Embryonic facial prominence (tissue), 1 donor: ENCODE data around the gene ZNF451.

Experiments used
- DNase-seq: peaks from one replicate; pipeline ENCODE4 v3.0.0-alpha.2; 2016; ENCODE audit errors: extremely low spot score

ZNF451 gene

GRCh38 chr6:57147955-57148858, 58.2 kb downstream of the ZNF451 start:
- DNase-seq, result no peak

- DNase-seq, result no peak
Observed at GRCh38 chr6:57158658-57159057, 68.7 kb downstream of the ZNF451 start.

GRCh38 chr6:57159127-57159526, 69.1 kb downstream of the ZNF451 start:
- DNase-seq, result no peak

GRCh38 chr6:57162028-57162427, 72.0 kb downstream of the ZNF451 start:
- no peak for DNase-seq

GRCh38 chr6:57162516-57162915, 72.5 kb downstream of the ZNF451 start:
- no peak for DNase-seq

GRCh38 chr6:57163956-57164355, 74.0 kb downstream of the ZNF451 start:
- DNase-seq, result no peak

- DNase-seq, result no peak
Observed at GRCh38 chr6:57165080-57165479, 75.1 kb downstream of the ZNF451 start.

- peak; percentile 36 for DNase-seq
Observed at GRCh38 chr6:57172136-57173055, 82.4 kb downstream of the ZNF451 start, which contains the start of gene BAG2. TSS of gene BAG2 (plus strand) at chr6:57172326. CDS start at chr6:57172698, 372 bp downstream.

GRCh38 chr6:57173056-57173885, 83.3 kb downstream of the ZNF451 start:
- DNase-seq, result peak; percentile 8

GRCh38 chr6:57173886-57174510, 84.0 kb downstream of the ZNF451 start:
- no peak for DNase-seq

- no peak for DNase-seq
Observed at GRCh38 chr6:57174511-57174907, 84.5 kb downstream of the ZNF451 start.

- no peak for DNase-seq
Observed at GRCh38 chr6:57177545-57178265, 87.7 kb downstream of the ZNF451 start.

GRCh38 chr6:57180596-57180995, 90.6 kb downstream of the ZNF451 start:
- DNase-seq, result no peak

- no peak for DNase-seq
Observed at GRCh38 chr6:57182017-57182432, 92.0 kb downstream of the ZNF451 start.

GRCh38 chr6:57183336-57183735, 93.3 kb downstream of the ZNF451 start:
- no peak for DNase-seq

- DNase-seq, result no peak
Observed at GRCh38 chr6:57190140-57190539, 100.2 kb downstream of the ZNF451 start.

GRCh38 chr6:57193177-57193576, 103.2 kb downstream of the ZNF451 start:
- DNase-seq, result no peak

GRCh38 chr6:57195457-57195856, 105.5 kb downstream of the ZNF451 start:
- DNase-seq, result no peak

GRCh38 chr6:57198926-57199636, 109.1 kb downstream of the ZNF451 start:
- DNase-seq, result no peak

GRCh38 chr6:57201718-57202117, 111.7 kb downstream of the ZNF451 start:
- DNase-seq, result no peak
